ENCODE results near the gene SREBF2. TPM values are rescaled to one million over a fixed set of nuclear protein-coding genes. Genes with fewer than 3 reads are reported as not detected.

Gene SREBF2
- total and polyA plus RNA-seq, 9 of the 15 experiments (the other 6 are each of a cell fraction or from before 2014, with no cell fraction given): 1.1 to 84.2 (median 26.9) TPM

GRCh38 chr22:41915786-41916493 is 83.0 kb downstream of the SREBF2 start:
- Histone ChIP-seq H3K4me2 (ENCODE audit: insufficient read depth, low read length) (no peak overlapping the region), H3K9ac (ENCODE audit: insufficient read depth in 1 of 2, low read depth in 2 of 2, low read length in 2 of 2) (no peak overlapping the region)
- WGBS (ENCODE audit: insufficient coverage, low coverage, missing lambda C conversion rate): 21% methylated on average over 11 of the region's 11 CpGs
- TF ChIP-seq ZNF121 (CRISPR knock-in tag; conservative IDR thresholded peaks at IDR 0.05): no peak
- TF ChIP-seq GATAD2A (IDR thresholded peaks at IDR 0.05): no peak
- no peak for TF ChIP-seq MITF (IDR thresholded peaks at IDR 0.05)
- TF ChIP-seq ZNF717 (CRISPR knock-in tag; IDR thresholded peaks at IDR 0.05): no peak
- no peak for TF ChIP-seq HMGN3 (IDR thresholded peaks at IDR 0.05; ENCODE audit: borderline replicate concordance, extremely low read depth, insufficient read length, low read depth, low read length)
- no peak for TF ChIP-seq GABPB1 (CRISPR knock-in tag; IDR thresholded peaks at IDR 0.05)
- TF ChIP-seq ZBTB40 (IDR thresholded peaks at IDR 0.05): no peak
- no peak for TF ChIP-seq ZBTB40 (CRISPR knock-in tag; IDR thresholded peaks at IDR 0.05)
- no peak for TF ChIP-seq KLF10 (CRISPR knock-in tag; IDR thresholded peaks at IDR 0.05)
- no peak for TF ChIP-seq PHB (CRISPR knock-in tag; IDR thresholded peaks at IDR 0.05)

More at GRCh38 chr22:41915786-41916493, 83.0 kb downstream of the SREBF2 start:
- no peaks in the 10 kb centered on the region for H3K9me1 ChIP-seq (ENCODE audit: control insufficient read depth, insufficient read depth, low read length)
- intact Hi-C loops (cut with micrococcal nuclease) (no loop called here), in situ Hi-C loops (cut with MboI) (no loop called here)
- DNase-seq (ENCODE audit: extremely low read depth in 1 of 4, low spot score in 3 of 4) (no peak), ATAC-seq (no peak), FAIRE-seq (peak; percentile 65)
- peaks cover 6 to 52% of the 10 kb centered on the region in 2 experiments; a peak in 3 of 5 replicates for H3K4me1 ChIP-seq (replicated peaks in 1 of 2; ENCODE audit: control insufficient read depth in 2 of 2, insufficient read depth in 2 of 2, low read length in 2 of 2)
- no TSS peak for BruUV-seq (replicated peaks)
- H3K9me3 ChIP-seq (replicated peaks; ENCODE audit: control insufficient read depth, insufficient read depth, low read depth, low read length): no peaks in the 10 kb centered on the region
- no peak overlapping the region for H3K27ac ChIP-seq (ENCODE audit: extremely low read depth, low read depth, low read length)
- no peak overlapping the region for H2AFZ ChIP-seq (ENCODE audit: low read depth, low read length)
- CTCF ChIA-PET (ENCODE audit: low intra/inter-chr PET ratio): no interaction called here
- no peak overlapping the region for H3K4me3 ChIP-seq
- POLR2A ChIA-PET: no interaction called here
- 0 out of 5 replicates have a peak, but pooled peaks cover 0 to 4% of the 10 kb centered on the region in 2 experiments for H3K27me3 ChIP-seq (ENCODE audit: control insufficient read depth in 2 of 2, insufficient read depth in 2 of 2, low read length in 2 of 2)
- H4K20me1 ChIP-seq (replicated peaks; ENCODE audit: control insufficient read depth, insufficient read depth, low read length): peaks cover 9% of the 10 kb centered on the region; the same call in 1 of the 2 replicates
- H3K36me3 ChIP-seq (ENCODE audit: control insufficient read depth, insufficient read depth, low read length): no peaks in the 10 kb centered on the region
- H3K79me2 ChIP-seq (ENCODE audit: control insufficient read depth, insufficient read depth, low read length): no peaks in the 10 kb centered on the region
